ENCODE data around the gene ERRFI1. TPM values are rescaled to one million over a fixed set of nuclear protein-coding genes. Genes with fewer than 3 reads are reported as not detected.
"Not testable (repeated sequence)": the region's sequence is repeated elsewhere in the genome, so short reads cannot be mapped to it uniquely, and the experiment has no call there.

The ERRFI1 gene
- total and polyA plus RNA-seq, 2 of the 8 experiments (the other 6 are each of a cell fraction or from before 2014, with no cell fraction given): 23.4 to 46.1 TPM

DNA sequence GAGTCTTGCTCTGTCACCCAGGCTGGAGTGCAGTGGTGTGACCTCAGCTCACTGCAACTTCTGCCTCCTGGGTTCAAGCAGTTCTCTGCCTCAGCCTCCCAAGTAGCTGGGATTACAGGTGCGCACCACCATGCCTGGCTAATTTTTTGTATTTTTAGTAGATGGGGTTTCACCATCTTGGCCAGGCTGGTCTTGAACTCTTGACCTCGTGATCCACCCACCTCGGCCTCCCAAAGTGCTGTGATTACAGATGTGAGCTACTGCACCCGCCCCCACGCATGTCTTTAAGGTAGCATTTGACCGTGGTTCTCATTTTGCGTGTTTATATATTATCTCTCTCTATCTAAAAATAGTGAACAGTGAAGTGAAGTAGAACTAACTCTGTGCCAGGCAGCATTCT lies 62.3 kb downstream of the ERRFI1 start:
- POLR2A ChIA-PET (ENCODE audit: partially characterized antibody): interaction anchor here (0.9 kb wide), 1 partner anchor 64 kb away, joined by 3 read pairs; no protein-coding TSS in a partner anchor
- H3K9me3 ChIP-seq (ENCODE audit: insufficient read depth in 2 of 2, low read depth in 1 of 2, low read length in 1 of 2): not testable (repeated sequence)

DNA sequence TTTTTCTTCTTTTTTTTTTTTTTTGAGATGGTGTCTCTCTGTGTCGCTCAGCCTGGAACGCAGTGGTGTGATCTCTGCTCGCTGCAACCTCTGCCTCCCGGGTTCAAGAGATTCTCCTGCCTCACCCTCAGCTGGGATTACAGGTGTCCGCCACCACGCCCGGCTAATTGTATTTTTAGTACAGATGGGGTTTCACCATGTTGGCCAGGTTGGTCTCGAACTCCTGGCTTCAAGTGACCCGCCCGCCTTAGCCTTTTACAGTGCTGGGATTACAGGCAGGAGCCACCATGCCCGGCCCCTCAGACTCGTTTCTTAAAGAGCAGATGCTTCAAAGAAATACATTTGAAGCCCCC lies 62.8 kb downstream of the ERRFI1 start:
- CTCF ChIA-PET (ENCODE audit: partially characterized antibody): interaction anchor here (0.9 to 6.6 kb wide), 2 partner anchors 12 to 60 kb away, joined by 3 to 38 read pairs; no protein-coding TSS in a partner anchor
- H3K27ac ChIP-seq (ENCODE audit: low read depth, low read length); H3K27me3 ChIP-seq (replicated peaks in 1 of 4; ENCODE audit: control insufficient read depth in 3 of 4, extremely low read depth in 1 of 4, insufficient read depth in 3 of 4, low read length in 3 of 4); H3K9ac ChIP-seq (replicated peaks in 1 of 4; ENCODE audit: extremely low read depth in 1 of 4, low read depth in 3 of 4, low read length in 3 of 4); H4K91ac ChIP-seq (replicated peaks; ENCODE audit: insufficient read length, low read length); H2AFZ ChIP-seq (ENCODE audit: low read length); H2BK20ac ChIP-seq (ENCODE audit: low read length); H3K9me3 ChIP-seq (ENCODE audit: insufficient read depth in 2 of 2, low read depth in 1 of 2, low read length in 1 of 2); H3K23ac ChIP-seq (ENCODE audit: insufficient read length); H2BK120ac ChIP-seq (replicated peaks; ENCODE audit: low read depth, low read length); H4K20me1 ChIP-seq (replicated peaks in 1 of 2; ENCODE audit: control insufficient read depth in 1 of 2, insufficient read depth in 2 of 2, low read length in 2 of 2); H3K23me2 ChIP-seq (ENCODE audit: low read depth, low read length); H2BK5ac ChIP-seq (ENCODE audit: low read depth, low read length); H3K4me2 ChIP-seq (ENCODE audit: insufficient read depth in 1 of 2, low read depth in 2 of 2, low read length in 2 of 2); H3K18ac ChIP-seq (ENCODE audit: extremely low read depth, low read length); H2BK15ac ChIP-seq (ENCODE audit: low read length); H4K8ac ChIP-seq (ENCODE audit: extremely low read depth, insufficient read depth, low read length); FAIRE-seq; H3K14ac ChIP-seq (ENCODE audit: insufficient read length); DNase-seq (ENCODE audit: low read depth in 1 of 2, low spot score in 2 of 2); H3K79me1 ChIP-seq (ENCODE audit: low read depth, low read length); H2BK12ac ChIP-seq (ENCODE audit: low read depth, low read length); H3K56ac ChIP-seq (replicated peaks; ENCODE audit: insufficient read length, low read depth, low read length); H3K4ac ChIP-seq (replicated peaks; ENCODE audit: insufficient read length, low read depth, low read length); H4K5ac ChIP-seq (ENCODE audit: insufficient read length, low read depth, low read length); H3K4me1 ChIP-seq (replicated peaks in 1 of 4; ENCODE audit: control insufficient read depth in 3 of 4, insufficient read depth in 4 of 4, low read length in 3 of 4); H3K4me3 ChIP-seq (ENCODE audit: extremely low read depth in 1 of 4, insufficient read depth in 2 of 4, low read depth in 3 of 4, low read length in 4 of 4); H2AK5ac ChIP-seq (ENCODE audit: low read depth, low read length): not testable (repeated sequence)
- WGBS, 2 experiments (ENCODE audit: extremely low coverage in 1 of 2, insufficient coverage in 1 of 2, insufficient read length in 1 of 2, insufficient replicate concordance in 2 of 2, low coverage in 1 of 2, low lambda C conversion rate in 2 of 2, missing lambda C conversion rate in 1 of 2): 97% methylated on average over 12 of the region's 12 CpGs; no CpG with 5 or more reads in 1 of the 2 experiments
- POLR2A ChIA-PET (ENCODE audit: partially characterized antibody): interaction anchor here (1.5 to 2.0 kb wide), 2 partner anchors 15 to 19 kb away, joined by 4 read pairs; no protein-coding TSS in a partner anchor
- Histone ChIP-seq H3K79me2 (ENCODE audit: control insufficient read depth in 1 of 2, insufficient read depth in 2 of 2, low read length in 2 of 2) (peaks cover 0 to 53% of the 10 kb centered on the region in 2 experiments; a peak in 2 of 4 replicates), H3K36me3 (ENCODE audit: control insufficient read depth in 2 of 4, insufficient read depth in 4 of 4, low read length in 3 of 4) (peaks cover 11 to 42% (median 31%) of the 10 kb centered on the region in 4 experiments)

More for the DNA sequence above, 62.3 kb downstream of the ERRFI1 start:
- Histone ChIP-seq H3K79me2 (ENCODE audit: control insufficient read depth in 1 of 2, insufficient read depth in 2 of 2, low read length in 2 of 2) (peaks cover 0 to 53% of the 10 kb centered on the region in 2 experiments; a peak in 2 of 4 replicates), H3K36me3 (ENCODE audit: control insufficient read depth in 2 of 4, insufficient read depth in 4 of 4, low read length in 3 of 4) (peaks cover 11 to 46% (median 33%) of the 10 kb centered on the region in 4 experiments)
- not testable (repeated sequence) for H3K4me3 ChIP-seq (ENCODE audit: extremely low read depth in 1 of 4, insufficient read depth in 2 of 4, low read depth in 3 of 4, low read length in 4 of 4); H3K56ac ChIP-seq (replicated peaks; ENCODE audit: insufficient read length, low read depth, low read length); DNase-seq (ENCODE audit: low read depth in 1 of 2, low spot score in 2 of 2); H3K18ac ChIP-seq (ENCODE audit: extremely low read depth, low read length); H3K23me2 ChIP-seq (ENCODE audit: low read depth, low read length); H4K20me1 ChIP-seq (replicated peaks in 1 of 2; ENCODE audit: control insufficient read depth in 1 of 2, insufficient read depth in 2 of 2, low read length in 2 of 2); H3K9ac ChIP-seq (replicated peaks in 1 of 4; ENCODE audit: extremely low read depth in 1 of 4, low read depth in 3 of 4, low read length in 3 of 4); H3K14ac ChIP-seq (ENCODE audit: insufficient read length); H4K8ac ChIP-seq (ENCODE audit: extremely low read depth, insufficient read depth, low read length); H2AFZ ChIP-seq (ENCODE audit: low read length); H4K5ac ChIP-seq (ENCODE audit: insufficient read length, low read depth, low read length); H2BK12ac ChIP-seq (ENCODE audit: low read depth, low read length); H2BK15ac ChIP-seq (ENCODE audit: low read length); H3K27ac ChIP-seq (ENCODE audit: low read depth, low read length); H3K4ac ChIP-seq (replicated peaks; ENCODE audit: insufficient read length, low read depth, low read length); H2BK20ac ChIP-seq (ENCODE audit: low read length); H3K4me2 ChIP-seq (ENCODE audit: insufficient read depth in 1 of 2, low read depth in 2 of 2, low read length in 2 of 2); H3K23ac ChIP-seq (ENCODE audit: insufficient read length); H2AK5ac ChIP-seq (ENCODE audit: low read depth, low read length); H2BK5ac ChIP-seq (ENCODE audit: low read depth, low read length); H3K79me1 ChIP-seq (ENCODE audit: low read depth, low read length); H3K4me1 ChIP-seq (replicated peaks in 1 of 4; ENCODE audit: control insufficient read depth in 3 of 4, insufficient read depth in 4 of 4, low read length in 3 of 4); H4K91ac ChIP-seq (replicated peaks; ENCODE audit: insufficient read length, low read length); FAIRE-seq; H2BK120ac ChIP-seq (replicated peaks; ENCODE audit: low read depth, low read length); H3K27me3 ChIP-seq (replicated peaks in 1 of 4; ENCODE audit: control insufficient read depth in 3 of 4, extremely low read depth in 1 of 4, insufficient read depth in 3 of 4, low read length in 3 of 4)
- CTCF ChIA-PET (ENCODE audit: partially characterized antibody): interaction anchor here (0.7 to 6.6 kb wide), 2 partner anchors 12 to 35 kb away, joined by 3 to 38 read pairs; no protein-coding TSS in a partner anchor
- 98% methylated on average over 7 of the region's 7 CpGs; no CpG with 5 or more reads in 1 of the 2 experiments for WGBS, 2 experiments (ENCODE audit: extremely low coverage in 1 of 2, insufficient coverage in 1 of 2, insufficient read length in 1 of 2, insufficient replicate concordance in 2 of 2, low coverage in 1 of 2, low lambda C conversion rate in 2 of 2, missing lambda C conversion rate in 1 of 2)

Measured in H1 (cell line).